SK-N-MC (cell line): ENCODE data around the gene SRRM4.

Experiments used
- EZH2 ChIP-seq: fragments of 200-600 bp; sonication (generic); IDR thresholded peaks from one replicate; pipeline ENCODE4 v1.6.1; 2017; ENCODE audit warnings: antibody characterized with exemption
- FOXP2 ChIP-seq: optimal IDR thresholded peaks from 2 replicates; pipeline ENCODE3; 2011; ENCODE audit warnings: mild to moderate bottlenecking, moderate library complexity; ENCODE audit not compliant: insufficient read depth; ENCODE audit errors: extremely low read length, control extremely low read depth

- TF ChIP-seq EZH2 (no peak), FOXP2 (no peak)
Observed at GRCh38 chr12:119025786-119026185, 44.4 kb downstream of the SRRM4 start.
